HepG2 (cell line): ENCODE measurements around the gene DHRS4L2. TPM values are rescaled to one million over a fixed set of nuclear protein-coding genes. Genes with fewer than 3 reads are reported as not detected.

Experiments
- ARID4A ChIP-seq: sonication (generic); formaldehyde crosslinking; IDR thresholded peaks from 2 replicates; pipeline ENCODE4 v1.5.0; 2020; ENCODE audit warnings: mild to moderate bottlenecking, missing genetic modification reagents, borderline replicate concordance
- KLF13 ChIP-seq: sonication (generic); formaldehyde crosslinking; IDR thresholded peaks from 2 replicates; pipeline ENCODE4 v1.4.0; 2020; ENCODE audit warnings: mild to moderate bottlenecking, missing genetic modification reagents
- KLF9 ChIP-seq: IDR thresholded peaks from 2 replicates; pipeline ENCODE4 v1.6.1; 2016; ENCODE audit warnings: low read depth
- KMT2A ChIP-seq: sonication (generic); formaldehyde crosslinking; IDR thresholded peaks from 2 replicates; pipeline ENCODE4 v1.4.0; 2020; ENCODE audit warnings: missing genetic modification reagents
- MEIS1 ChIP-seq: sonication (generic); formaldehyde crosslinking; IDR thresholded peaks from 2 replicates; pipeline ENCODE4 v1.9.0; 2021; ENCODE audit warnings: mild to moderate bottlenecking, missing genetic modification reagents, moderate library complexity, borderline replicate concordance
- NCOA5 ChIP-seq: sonication (generic); formaldehyde crosslinking; IDR thresholded peaks from 2 replicates; pipeline ENCODE4 v1.4.0; 2020; ENCODE audit warnings: missing genetic modification reagents
- PREB ChIP-seq: sonication (generic); formaldehyde crosslinking; IDR thresholded peaks from 2 replicates; pipeline ENCODE4 v1.4.0; 2020; ENCODE audit warnings: missing genetic modification reagents
- SNAPC5 ChIP-seq: sonication (generic); formaldehyde crosslinking; IDR thresholded peaks from 2 replicates; pipeline ENCODE4 v1.8.1; 2023; ENCODE audit warnings: mild to moderate bottlenecking, missing genetic modification reagents, borderline replicate concordance
- STAG1 ChIP-seq: sonication (generic); formaldehyde crosslinking; IDR thresholded peaks from 2 replicates; pipeline ENCODE4 v1.4.0; 2020; ENCODE audit warnings: missing genetic modification reagents
- TCF12 ChIP-seq, 2 experiments: fragments of 450-650 bp in 1 of 2; sonication (generic) in 1 of 2; formaldehyde crosslinking in 1 of 2; IDR thresholded peaks; 2 replicates each; pipeline versions ENCODE4 v1.6.1 to v1.8.0; 2017 to 2022; ENCODE audit warnings: antibody characterized with exemption in 1 of 2, mild to moderate bottlenecking in 1 of 2, missing genetic modification reagents in 1 of 2, moderate library complexity in 1 of 2
- THAP11 ChIP-seq: IDR thresholded peaks from 2 replicates; pipeline ENCODE4 v1.6.1; 2016; ENCODE audit warnings: missing biosample characterization, missing genetic modification reagents
- UBTF ChIP-seq: sonication (generic); formaldehyde crosslinking; IDR thresholded peaks from 2 replicates; pipeline ENCODE4 v1.4.0; 2020; ENCODE audit warnings: mild to moderate bottlenecking, missing genetic modification reagents
- ZNF264 ChIP-seq: sonication (generic); formaldehyde crosslinking; IDR thresholded peaks from 2 replicates; pipeline ENCODE4 v1.4.0; 2020; ENCODE audit warnings: missing genetic modification reagents
- ZNF274 ChIP-seq: sonication (generic); formaldehyde crosslinking; IDR thresholded peaks from 2 replicates; pipeline ENCODE4 v1.5.1; 2020; ENCODE audit warnings: mild to moderate bottlenecking, missing genetic modification reagents
- ZNF674 ChIP-seq: sonication (generic); formaldehyde crosslinking; IDR thresholded peaks from 2 replicates; pipeline ENCODE4 v1.5.0; 2020; ENCODE audit warnings: low read depth, mild to moderate bottlenecking, missing genetic modification reagents
- polyA plus RNA-seq, 8 experiments: library from polyadenylated mRNA; depleted of rRNA in 3 of 8; stranded (reverse) in 7 of 8; unstranded in 1 of 8; fragments of >200 nt; fragmentation: Illumina TruSeq in 4 of 8; extraction: Trizol in 4 of 8; gene quantifications; 2 replicates each; pipeline versions ENCODE4 v1.2.1 to v1.2.3, GENCODE V29; 2011 to 2016; ENCODE audit warnings: low read depth in 4 of 8, missing spikeins in 1 of 8, mixed read lengths in 1 of 8; ENCODE audit not compliant: insufficient read depth in 1 of 8
- total RNA-seq, 5 experiments: library from RNA; depleted of rRNA; stranded (reverse); fragments of >200 nt; fragmentation: Illumina TruSeq; extraction: Trizol; gene quantifications; 2 replicates each; pipeline ENCODE4 v1.2.3, GENCODE V29; 2016; ENCODE audit warnings: low read depth in 1 of 5
- TF ChIP-seq, protein P1 (sequence below): sonication (generic); formaldehyde crosslinking; IDR thresholded peaks from 2 replicates; pipeline ENCODE4 v1.5.1; 2020; ENCODE audit warnings: mild to moderate bottlenecking, moderate library complexity, missing genetic modification reagents
- TF ChIP-seq, protein P2 (sequence below): sonication (generic); formaldehyde crosslinking; IDR thresholded peaks from 2 replicates; pipeline ENCODE4 v1.4.0; 2020; ENCODE audit warnings: low read depth, mild to moderate bottlenecking, missing genetic modification reagents

DHRS4L2 gene
- total and polyA plus RNA-seq, 2 of the 13 experiments (the other 11 are each of a cell fraction or from before 2014, with no cell fraction given) = 24.7 to 38.2 TPM

DNA sequence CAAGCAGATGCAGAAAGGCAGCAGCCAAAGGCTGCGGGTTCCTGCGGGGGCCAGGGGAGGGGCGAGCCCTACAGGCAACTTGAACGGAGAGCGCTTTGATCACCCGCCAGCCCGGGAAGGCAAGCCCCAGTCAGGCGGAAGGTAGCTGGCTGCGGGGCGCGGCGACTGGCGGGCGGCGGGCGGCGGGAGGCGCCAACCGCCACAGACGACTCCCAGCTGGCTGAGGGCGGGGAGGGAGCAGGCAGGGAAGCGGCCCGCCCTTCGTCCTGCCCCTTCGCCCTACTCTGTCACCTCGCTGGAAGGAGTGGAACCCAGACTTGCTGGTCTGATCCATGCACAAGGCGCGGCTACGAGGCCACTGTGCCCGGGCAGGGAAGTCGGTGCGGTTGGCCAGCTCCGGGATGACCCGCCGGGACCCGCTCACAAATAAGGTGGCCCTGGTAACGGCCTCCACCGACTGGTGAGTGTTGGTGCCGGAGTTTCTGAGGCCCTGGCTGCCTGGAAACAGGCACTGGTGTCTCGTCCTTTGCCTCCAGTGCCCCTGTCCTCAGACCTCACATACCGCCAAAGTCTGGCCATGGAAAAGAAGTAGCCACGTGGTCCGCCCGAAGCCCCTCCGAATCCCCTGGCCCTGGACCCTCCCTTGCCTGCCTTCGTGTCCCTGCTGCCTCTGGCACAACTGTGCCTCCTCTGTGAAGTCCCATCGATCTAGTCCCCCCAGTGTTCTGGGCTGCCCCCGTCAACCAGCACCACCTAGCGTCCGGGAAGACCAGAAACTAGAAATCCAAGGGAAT lies 47.6 kb downstream of the DHRS4L2 start (continued):
- TF ChIP-seq, protein P1, sequence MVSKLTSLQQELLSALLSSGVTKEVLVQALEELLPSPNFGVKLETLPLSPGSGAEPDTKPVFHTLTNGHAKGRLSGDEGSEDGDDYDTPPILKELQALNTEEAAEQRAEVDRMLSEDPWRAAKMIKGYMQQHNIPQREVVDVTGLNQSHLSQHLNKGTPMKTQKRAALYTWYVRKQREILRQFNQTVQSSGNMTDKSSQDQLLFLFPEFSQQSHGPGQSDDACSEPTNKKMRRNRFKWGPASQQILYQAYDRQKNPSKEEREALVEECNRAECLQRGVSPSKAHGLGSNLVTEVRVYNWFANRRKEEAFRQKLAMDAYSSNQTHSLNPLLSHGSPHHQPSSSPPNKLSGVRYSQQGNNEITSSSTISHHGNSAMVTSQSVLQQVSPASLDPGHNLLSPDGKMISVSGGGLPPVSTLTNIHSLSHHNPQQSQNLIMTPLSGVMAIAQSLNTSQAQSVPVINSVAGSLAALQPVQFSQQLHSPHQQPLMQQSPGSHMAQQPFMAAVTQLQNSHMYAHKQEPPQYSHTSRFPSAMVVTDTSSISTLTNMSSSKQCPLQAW (CRISPR knock-in tag) = peak; percentile 93
- TF ChIP-seq SNAPC5 (CRISPR knock-in tag) (peak; percentile 86; the same call in 1 of the 2 replicates), KLF13 (CRISPR knock-in tag) (0 out of 2 replicates have a peak, but pooled peaks have one; percentile 27), STAG1 (CRISPR knock-in tag) (peak; percentile 87), PREB (CRISPR knock-in tag) (no peak), NCOA5 (CRISPR knock-in tag) (no peak), ARID4A (CRISPR knock-in tag) (peak; percentile 78), ZNF274 (CRISPR knock-in tag) (peak; percentile 91; the same call in 1 of the 2 replicates), UBTF (CRISPR knock-in tag) (peak; percentile 89), KLF9 (no peak; the same call in 1 of the 2 replicates), THAP11 (CRISPR knock-in tag) (peak; percentile 76), ZNF674 (peak; percentile 77; the same call in 1 of the 2 replicates), MEIS1 (CRISPR knock-in tag) (peak; percentile 49; the same call in 1 of the 2 replicates), KMT2A (no peak; the same call in 1 of the 2 replicates), TCF12 (IDR thresholded peaks at IDR 0.05) (no peak), TCF12 (CRISPR knock-in tag; IDR thresholded peaks at IDR 0.05) (no peak), ZNF264 (CRISPR knock-in tag) (peak; percentile 46; the same call in 1 of the 2 replicates)
- TF ChIP-seq, protein P2, sequence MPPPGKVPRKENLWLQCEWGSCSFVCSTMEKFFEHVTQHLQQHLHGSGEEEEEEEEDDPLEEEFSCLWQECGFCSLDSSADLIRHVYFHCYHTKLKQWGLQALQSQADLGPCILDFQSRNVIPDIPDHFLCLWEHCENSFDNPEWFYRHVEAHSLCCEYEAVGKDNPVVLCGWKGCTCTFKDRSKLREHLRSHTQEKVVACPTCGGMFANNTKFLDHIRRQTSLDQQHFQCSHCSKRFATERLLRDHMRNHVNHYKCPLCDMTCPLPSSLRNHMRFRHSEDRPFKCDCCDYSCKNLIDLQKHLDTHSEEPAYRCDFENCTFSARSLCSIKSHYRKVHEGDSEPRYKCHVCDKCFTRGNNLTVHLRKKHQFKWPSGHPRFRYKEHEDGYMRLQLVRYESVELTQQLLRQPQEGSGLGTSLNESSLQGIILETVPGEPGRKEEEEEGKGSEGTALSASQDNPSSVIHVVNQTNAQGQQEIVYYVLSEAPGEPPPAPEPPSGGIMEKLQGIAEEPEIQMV (CRISPR knock-in tag) = no peak; the same call in 1 of the 2 replicates
